ENCODE measurements around the gene GALM.
A peak's percentile ranks its signal among the peaks of the same experiment; 100 is the strongest.
"Not testable (repeated sequence)": the region's sequence is repeated elsewhere in the genome, so short reads cannot be mapped to it uniquely, and the experiment has no call there.

GALM gene

GRCh38 chr2:38754506-38754905, 88.6 kb downstream of the GALM start:
- H3K36me3 Mint-ChIP-seq (ENCODE audit: low read depth), result peaks cover 13% of the 10 kb centered on the region
- H3K4me1 Mint-ChIP-seq (ENCODE audit: low read depth), result peaks cover 23% of the 10 kb centered on the region
- H3K4me3 Mint-ChIP-seq, result peak overlapping the region; percentile 51
- H3K27me3 Mint-ChIP-seq (ENCODE audit: low read depth), result peaks cover 3% of the 10 kb centered on the region
- H3K27ac Mint-ChIP-seq, result peak overlapping the region; percentile 71
- H3K9me3 Mint-ChIP-seq, result no peaks in the 10 kb centered on the region

- H3K4me1 Mint-ChIP-seq (ENCODE audit: low read depth), result peaks cover 18% of the 10 kb centered on the region
- H3K27me3 Mint-ChIP-seq (ENCODE audit: low read depth); H3K36me3 Mint-ChIP-seq (ENCODE audit: low read depth); H3K9me3 Mint-ChIP-seq; H3K27ac Mint-ChIP-seq; H3K4me3 Mint-ChIP-seq: not testable (repeated sequence)
Measured at GRCh38 chr2:38755891-38756290, 90.0 kb downstream of the GALM start.

GRCh38 chr2:38763228-38763627, 97.3 kb downstream of the GALM start:
- Mint-ChIP-seq H3K27ac (peak overlapping the region; percentile 69), H3K27me3 (ENCODE audit: low read depth) (no peaks in the 10 kb centered on the region), H3K9me3 (peaks cover 2% of the 10 kb centered on the region), H3K4me3 (no peak overlapping the region), H3K4me1 (ENCODE audit: low read depth) (peaks cover 12% of the 10 kb centered on the region), H3K36me3 (ENCODE audit: low read depth) (no peaks in the 10 kb centered on the region)

GRCh38 chr2:38763728-38764127, 97.8 kb downstream of the GALM start:
- no peak overlapping the region for H3K4me3 Mint-ChIP-seq
- no peaks in the 10 kb centered on the region for H3K36me3 Mint-ChIP-seq (ENCODE audit: low read depth)
- H3K4me1 Mint-ChIP-seq (ENCODE audit: low read depth), result peaks cover 12% of the 10 kb centered on the region
- H3K9me3 Mint-ChIP-seq, result peaks cover 2% of the 10 kb centered on the region
- no peaks in the 10 kb centered on the region for H3K27me3 Mint-ChIP-seq (ENCODE audit: low read depth)
- no peak overlapping the region for H3K27ac Mint-ChIP-seq

GRCh38 chr2:38765149-38765548, 99.2 kb downstream of the GALM start:
- no peaks in the 10 kb centered on the region for H3K36me3 Mint-ChIP-seq (ENCODE audit: low read depth)
- peaks cover 2% of the 10 kb centered on the region for H3K9me3 Mint-ChIP-seq
- no peaks in the 10 kb centered on the region for H3K27me3 Mint-ChIP-seq (ENCODE audit: low read depth)
- H3K4me3 Mint-ChIP-seq, result no peak overlapping the region
- no peak overlapping the region for H3K27ac Mint-ChIP-seq
- H3K4me1 Mint-ChIP-seq (ENCODE audit: low read depth), result peaks cover 12% of the 10 kb centered on the region

- Mint-ChIP-seq H3K27me3 (ENCODE audit: low read depth) (no peaks in the 10 kb centered on the region), H3K27ac (no peak overlapping the region), H3K9me3 (peaks cover 2% of the 10 kb centered on the region), H3K4me1 (ENCODE audit: low read depth) (peaks cover 12% of the 10 kb centered on the region), H3K4me3 (no peak overlapping the region), H3K36me3 (ENCODE audit: low read depth) (no peaks in the 10 kb centered on the region)
Measured at GRCh38 chr2:38765551-38765950, 99.6 kb downstream of the GALM start.

GRCh38 chr2:38771632-38772031, 105.7 kb downstream of the GALM start:
- Mint-ChIP-seq H3K27me3 (ENCODE audit: low read depth) (peaks cover 23% of the 10 kb centered on the region), H3K4me1 (ENCODE audit: low read depth) (peaks cover 2% of the 10 kb centered on the region), H3K27ac (no peak overlapping the region), H3K36me3 (ENCODE audit: low read depth) (no peaks in the 10 kb centered on the region), H3K9me3 (no peaks in the 10 kb centered on the region), H3K4me3 (no peak overlapping the region)

- peaks cover 26% of the 10 kb centered on the region for H3K27me3 Mint-ChIP-seq (ENCODE audit: low read depth)
- H3K4me1 Mint-ChIP-seq (ENCODE audit: low read depth), result peaks cover 16% of the 10 kb centered on the region
- no peak overlapping the region for H3K27ac Mint-ChIP-seq
- H3K4me3 Mint-ChIP-seq, result no peak overlapping the region
- peaks cover 6% of the 10 kb centered on the region for H3K36me3 Mint-ChIP-seq (ENCODE audit: low read depth)
- H3K9me3 Mint-ChIP-seq, result no peaks in the 10 kb centered on the region
Measured at GRCh38 chr2:38775097-38775920, 109.4 kb downstream of the GALM start.

GRCh38 chr2:38775921-38776225, 110.0 kb downstream of the GALM start:
- Mint-ChIP-seq H3K27ac (no peak overlapping the region), H3K4me1 (ENCODE audit: low read depth) (peaks cover 16% of the 10 kb centered on the region), H3K27me3 (ENCODE audit: low read depth) (peaks cover 26% of the 10 kb centered on the region), H3K9me3 (no peaks in the 10 kb centered on the region), H3K4me3 (no peak overlapping the region), H3K36me3 (ENCODE audit: low read depth) (peaks cover 6% of the 10 kb centered on the region)

- Mint-ChIP-seq H3K4me1 (ENCODE audit: low read depth) (peaks cover 16% of the 10 kb centered on the region), H3K36me3 (ENCODE audit: low read depth) (peaks cover 9% of the 10 kb centered on the region), H3K27ac (no peak overlapping the region), H3K4me3 (no peak overlapping the region), H3K27me3 (ENCODE audit: low read depth) (peaks cover 26% of the 10 kb centered on the region), H3K9me3 (no peaks in the 10 kb centered on the region)
Measured at GRCh38 chr2:38776531-38776930, 110.6 kb downstream of the GALM start.

GRCh38 chr2:38778687-38779082, 112.8 kb downstream of the GALM start:
- H3K27ac Mint-ChIP-seq, result peak overlapping the region; percentile 95
- peaks cover 24% of the 10 kb centered on the region for H3K27me3 Mint-ChIP-seq (ENCODE audit: low read depth)
- H3K9me3 Mint-ChIP-seq, result no peaks in the 10 kb centered on the region
- peaks cover 16% of the 10 kb centered on the region for H3K4me1 Mint-ChIP-seq (ENCODE audit: low read depth)
- peaks cover 15% of the 10 kb centered on the region for H3K36me3 Mint-ChIP-seq (ENCODE audit: low read depth)
- peak overlapping the region; percentile 98 for H3K4me3 Mint-ChIP-seq

GRCh38 chr2:38783586-38783985, 117.7 kb downstream of the GALM start:
- Mint-ChIP-seq H3K4me1 (ENCODE audit: low read depth) (peaks cover 5% of the 10 kb centered on the region), H3K36me3 (ENCODE audit: low read depth) (peaks cover 10% of the 10 kb centered on the region), H3K27ac (no peak overlapping the region), H3K9me3 (no peaks in the 10 kb centered on the region), H3K4me3 (no peak overlapping the region), H3K27me3 (ENCODE audit: low read depth) (no peaks in the 10 kb centered on the region)

Measured in T-helper 1 cell treated with Interleukin-12 subunit alpha and Interleukin-12 subunit beta and Interleukin-4 antibody, amounts not matched to agents 30 μg/mL and 1 μg/mL, for 36 hours (primary cell).